GM19467 (cell line): ENCODE results near the gene MAP3K14.

Source experiments
- ATAC-seq: cut with Tn5 transposase; IDR thresholded peaks from one replicate; pipeline ENCODE4 v1.9.1; 2021; ENCODE audit warnings: mild to moderate bottlenecking, moderate library complexity; ENCODE audit not compliant: unreplicated experiment

The MAP3K14 gene

DNA sequence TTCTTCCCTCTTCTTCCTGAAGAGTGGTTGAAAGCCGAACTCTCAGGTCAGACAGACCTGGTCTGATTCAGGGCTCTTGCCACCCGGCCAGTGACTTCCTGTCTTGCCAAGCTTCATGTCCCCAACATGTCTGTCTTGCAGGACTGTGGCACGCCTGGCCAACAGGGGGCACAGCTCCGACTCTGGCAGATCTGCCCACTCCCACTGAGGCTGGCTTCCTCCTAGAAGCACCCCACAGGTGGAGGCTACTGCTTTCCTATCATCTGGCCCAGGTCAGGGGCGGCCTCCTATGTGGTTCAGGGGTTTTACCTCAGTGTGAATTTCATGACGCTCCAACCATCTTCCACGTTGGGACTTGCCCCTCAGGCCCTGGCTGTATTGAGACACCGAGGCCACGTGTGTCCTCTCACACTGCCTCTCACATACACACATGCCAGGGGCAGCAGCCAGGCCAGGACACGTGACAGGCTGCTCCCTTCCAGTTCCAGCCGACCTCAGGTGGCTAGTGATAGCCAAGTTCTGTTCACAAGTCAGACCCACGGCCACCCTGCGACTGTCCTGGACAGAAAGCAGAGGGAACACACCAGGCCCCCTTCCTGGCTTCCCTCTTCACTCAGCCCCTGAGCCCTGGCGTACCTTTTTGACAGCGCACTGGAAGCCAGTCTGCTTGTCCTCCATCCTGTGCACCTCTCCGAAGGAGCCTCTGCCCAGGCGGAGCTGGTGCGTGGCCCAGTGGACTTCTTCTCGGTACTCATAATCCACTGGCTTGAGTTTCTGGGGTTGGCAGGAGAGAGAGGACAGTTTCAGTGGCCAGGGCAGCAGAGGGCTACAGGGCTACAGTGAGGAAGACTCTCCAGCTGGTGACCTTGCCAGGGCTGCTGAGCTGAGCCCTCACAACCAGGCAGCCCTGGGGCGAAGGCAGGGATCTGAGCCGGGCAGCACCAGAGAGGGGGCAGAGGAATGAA is 32.4 kb downstream of the MAP3K14 start:
- ATAC-seq: no peak

DNA sequence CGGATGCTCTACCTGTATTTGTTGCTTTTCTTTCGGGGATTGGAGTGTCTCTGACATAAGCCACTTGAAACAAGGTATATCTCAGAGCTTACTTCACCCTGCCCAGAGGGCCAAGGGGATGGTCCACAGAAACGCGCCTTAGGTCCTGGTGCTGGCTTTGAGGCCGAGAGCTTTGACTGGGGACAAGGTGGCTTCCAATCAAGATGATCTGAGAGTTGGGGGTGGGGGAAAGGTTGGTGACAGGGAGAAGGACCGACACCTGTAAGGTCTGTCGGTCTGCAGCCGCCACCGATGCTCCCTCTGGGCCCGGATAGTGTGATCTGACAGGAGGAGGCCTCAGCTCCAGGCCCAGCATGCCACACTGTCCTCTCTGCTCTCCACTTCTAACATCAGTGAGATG is 33.1 kb downstream of the MAP3K14 start:
- ATAC-seq: no peak

DNA sequence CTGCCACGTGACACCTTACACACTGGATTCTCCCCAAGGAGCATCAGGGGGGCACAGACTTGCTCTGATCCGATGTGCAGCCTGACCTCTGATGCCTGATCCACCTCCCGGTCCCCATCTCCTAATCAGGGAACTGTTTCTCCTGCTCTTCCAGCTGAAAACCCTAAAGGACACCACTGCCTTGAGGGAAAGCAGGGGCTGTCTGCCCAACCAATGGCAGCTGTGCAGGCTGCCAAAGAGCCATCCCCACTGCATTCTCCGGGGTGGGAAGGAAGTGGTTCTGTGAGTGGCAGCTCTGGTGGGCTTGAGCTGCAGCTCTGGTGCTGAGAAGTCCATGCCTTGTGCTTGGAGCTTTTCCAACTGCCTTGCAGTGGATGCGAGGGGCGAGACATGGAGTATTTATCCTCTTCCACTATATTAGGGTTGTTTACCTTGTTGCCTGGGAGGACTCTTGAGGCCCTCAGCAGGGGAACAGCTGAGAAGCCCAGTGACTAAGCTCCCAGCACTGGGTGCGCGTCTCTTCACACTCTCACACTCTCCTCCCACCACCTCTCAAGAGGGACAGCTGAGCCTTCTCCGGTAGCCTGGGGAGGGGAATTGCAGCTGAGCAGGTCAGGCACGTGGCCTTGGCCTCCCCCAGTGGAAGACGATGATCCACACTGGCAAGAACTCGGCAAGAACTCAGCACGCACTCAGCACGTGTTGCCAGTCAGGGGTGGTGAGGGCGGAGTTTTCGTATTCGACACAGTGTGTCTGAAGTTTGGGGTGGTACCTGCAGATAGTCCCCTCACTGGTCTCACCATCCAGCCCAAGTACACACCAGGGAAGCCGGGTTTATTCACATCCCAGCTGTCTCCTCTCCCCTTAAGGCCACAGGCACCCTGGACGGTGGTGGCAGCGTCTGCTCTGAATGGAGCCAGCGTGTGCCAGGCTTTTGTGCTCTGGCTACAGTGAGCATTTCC is 33.9 kb downstream of the MAP3K14 start:
- ATAC-seq: no peak

DNA sequence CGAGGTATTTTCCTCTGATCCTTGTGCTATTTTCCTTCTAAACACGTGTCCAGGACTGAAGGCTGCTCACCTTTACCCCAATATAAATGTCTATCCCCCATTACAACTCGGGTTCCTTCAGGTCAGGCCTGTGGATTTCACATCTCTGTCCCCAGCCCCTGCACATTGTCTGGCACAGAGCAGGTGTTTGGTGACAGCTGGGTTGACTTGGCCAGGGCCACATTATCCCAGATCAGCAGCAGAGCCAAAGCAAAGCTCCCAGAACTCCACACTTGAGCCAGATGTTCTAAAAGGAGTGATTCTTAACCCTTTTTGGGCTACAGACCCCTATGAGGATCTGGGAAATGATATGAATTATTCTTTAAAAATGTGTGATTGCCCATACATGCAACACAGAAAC is 36.9 kb downstream of the MAP3K14 start:
- no peak for ATAC-seq

DNA sequence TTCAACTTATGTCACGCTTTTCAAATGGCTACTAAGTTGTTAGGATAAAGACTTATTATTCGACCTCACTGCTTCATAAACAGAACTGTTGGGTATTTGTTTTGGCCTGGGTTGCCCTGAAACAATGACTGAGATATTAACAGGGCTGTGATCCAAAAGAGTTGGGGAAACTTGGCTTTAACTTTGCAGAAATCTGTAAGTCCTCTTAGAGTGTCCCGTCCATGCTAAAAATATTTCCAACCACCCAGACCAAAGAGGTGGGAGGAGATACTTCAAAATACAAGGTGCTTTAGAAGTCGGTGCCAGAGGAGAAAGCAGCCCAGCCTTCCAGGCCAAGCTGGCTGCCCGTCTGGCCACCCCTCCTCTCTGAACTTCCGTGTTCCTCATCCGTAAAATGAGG is 38.8 kb downstream of the MAP3K14 start:
- ATAC-seq: no peak

DNA sequence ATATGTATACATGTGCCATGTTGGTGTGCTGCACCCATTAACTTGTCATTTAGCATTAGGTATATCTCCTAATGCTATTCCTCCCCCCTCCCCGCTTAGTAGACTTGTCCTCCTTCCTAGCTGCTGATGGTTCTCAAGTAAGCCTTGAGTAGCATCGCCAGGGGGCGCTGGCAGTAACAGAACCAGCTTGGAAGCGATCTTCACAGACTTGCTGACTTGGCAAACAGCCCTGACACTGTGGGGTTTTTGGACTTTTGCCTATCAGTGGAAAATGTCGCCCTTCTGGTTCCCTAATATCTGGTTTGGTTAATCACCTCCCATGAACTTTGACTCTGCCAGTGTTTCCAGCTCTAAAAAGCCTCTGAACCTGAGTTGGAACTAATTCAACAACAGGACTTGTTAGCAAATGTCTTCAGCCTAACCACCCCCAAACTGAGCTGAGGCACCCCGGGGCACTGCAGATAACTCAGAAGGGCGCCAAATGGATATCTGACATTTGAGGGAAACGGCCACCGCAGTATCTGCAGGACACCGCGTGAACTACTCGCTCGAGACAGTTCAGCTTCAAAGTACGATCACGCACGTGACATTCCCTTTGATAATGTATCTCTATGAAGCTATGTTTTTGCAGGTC is 39.5 kb downstream of the MAP3K14 start:
- ATAC-seq: no peak

DNA sequence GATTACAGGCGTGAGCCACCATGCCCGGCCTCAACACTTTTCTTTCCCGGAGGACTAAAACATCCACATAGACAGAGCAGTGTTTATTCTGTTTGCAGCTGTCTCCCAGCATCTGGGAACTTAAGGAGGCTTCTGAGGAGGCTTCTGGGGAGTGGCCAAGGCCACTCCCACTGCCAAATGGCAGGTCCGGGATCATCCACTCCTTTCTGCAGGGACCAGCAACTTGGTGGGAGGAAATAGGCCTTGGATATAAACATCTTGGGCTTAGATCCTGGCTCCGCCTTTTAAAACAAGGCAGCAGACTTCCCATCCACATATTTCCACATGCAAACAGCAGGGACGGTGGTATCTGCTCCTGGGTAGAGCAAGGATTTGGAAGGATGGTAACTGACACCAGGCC is 40.8 kb downstream of the MAP3K14 start:
- ATAC-seq: no peak

DNA sequence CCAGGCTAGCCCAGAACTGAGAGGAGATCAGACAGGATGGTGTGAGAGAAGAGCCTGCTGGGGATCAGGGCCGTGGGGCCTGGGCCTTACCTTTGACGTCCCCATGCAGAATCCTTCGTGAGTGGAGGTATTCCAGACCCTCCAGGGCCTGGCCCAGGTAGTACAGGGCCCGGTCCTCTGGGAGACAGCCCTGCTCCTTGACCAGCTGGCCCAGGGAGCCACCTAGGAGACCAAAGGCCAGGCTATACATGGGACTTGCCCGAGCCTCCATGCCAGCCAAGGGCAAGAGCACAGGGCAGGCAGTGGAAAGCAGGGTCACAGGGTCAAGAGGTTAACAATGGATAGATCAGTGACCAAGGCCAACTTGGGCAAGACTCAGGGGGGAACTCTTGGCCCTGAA is 42.8 kb downstream of the MAP3K14 start:
- ATAC-seq: no peak

DNA sequence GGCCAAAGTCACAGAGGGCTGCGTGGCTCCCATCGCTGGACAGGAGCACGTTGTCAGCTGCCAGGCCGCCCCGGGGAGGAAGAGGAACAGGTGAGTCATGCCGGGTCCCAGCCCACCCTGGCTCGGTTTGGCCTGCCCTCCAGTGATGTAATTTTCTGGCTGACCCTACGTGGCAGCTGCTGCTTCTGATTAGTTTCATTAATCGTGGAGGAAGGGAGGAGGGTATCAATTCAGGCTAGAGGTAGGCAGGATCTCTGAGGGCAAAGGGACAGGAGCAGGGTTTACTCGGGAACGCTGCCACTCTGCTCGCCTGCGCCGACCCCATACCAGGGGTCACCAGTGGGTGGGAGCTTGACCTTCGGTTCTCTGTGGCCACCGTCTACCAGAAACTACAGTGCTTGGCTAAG is 43.3 kb downstream of the MAP3K14 start:
- ATAC-seq: no peak

DNA sequence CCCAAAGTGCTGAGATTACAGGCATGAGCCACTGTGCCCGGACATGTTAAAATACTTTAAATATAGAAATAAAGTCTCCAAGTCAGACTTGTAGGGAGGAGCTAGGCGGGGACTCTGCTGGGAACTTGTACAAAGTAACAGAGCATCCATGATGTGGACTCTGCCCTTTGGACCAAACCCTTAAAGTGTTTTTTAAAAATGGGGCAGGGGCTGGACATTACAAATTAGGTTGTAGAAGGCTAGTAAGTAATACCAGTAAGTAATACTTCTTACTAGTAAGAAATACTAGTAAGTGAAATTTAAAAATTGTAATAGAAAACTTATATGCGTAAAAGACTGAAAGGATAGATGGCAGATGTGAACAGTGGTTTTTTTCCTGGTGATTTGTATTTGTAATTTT is 45.2 kb downstream of the MAP3K14 start:
- no peak for ATAC-seq

DNA sequence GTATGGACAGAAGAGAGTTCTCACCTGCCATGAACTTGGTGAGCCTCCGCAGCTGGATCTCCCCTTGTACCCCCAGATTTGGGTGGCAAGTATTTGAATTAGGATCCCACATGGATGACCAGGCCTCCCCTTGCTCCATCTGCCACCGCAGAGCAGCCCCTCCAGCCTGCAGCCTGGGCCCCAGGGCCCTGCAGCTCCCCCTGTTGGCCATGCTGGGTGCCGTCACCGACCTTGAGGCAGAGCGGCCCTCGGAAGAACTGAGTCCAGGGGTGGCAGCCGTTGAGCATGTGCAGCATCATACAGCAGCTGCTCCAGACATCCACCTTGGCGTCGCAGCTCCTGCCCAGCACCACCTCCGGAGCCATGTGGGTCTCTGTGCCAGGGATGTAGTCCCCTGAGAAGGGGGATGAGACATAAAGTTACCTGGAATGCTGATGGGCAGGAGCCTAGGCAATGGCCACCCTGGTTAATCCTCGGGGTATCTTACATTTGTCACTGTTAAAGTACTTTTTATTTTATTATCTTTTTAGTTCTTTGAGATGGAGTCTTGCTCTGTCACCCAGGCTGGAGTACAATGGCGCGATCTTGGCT is 45.9 kb downstream of the MAP3K14 start:
- no peak for ATAC-seq

DNA sequence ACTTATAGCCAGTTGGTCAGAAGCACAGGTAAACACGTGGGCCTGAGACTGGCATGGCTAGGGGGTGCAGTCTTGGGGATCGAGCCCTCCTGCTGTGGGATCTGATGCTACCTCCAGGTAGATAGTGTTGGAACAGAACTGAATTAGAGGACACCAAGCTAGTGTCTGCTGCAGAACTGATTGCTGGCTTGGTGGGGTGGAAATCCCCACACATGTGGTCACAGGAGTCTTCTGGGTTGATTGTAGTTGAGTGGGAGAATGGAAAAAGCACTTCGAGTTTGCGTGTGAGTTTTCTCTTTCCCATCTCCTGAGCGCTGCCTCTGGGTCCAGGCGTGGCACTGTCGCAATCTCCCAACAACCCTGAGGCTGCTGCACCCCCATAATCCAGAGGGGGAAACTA is 46.9 kb downstream of the MAP3K14 start:
- ATAC-seq: no peak

DNA sequence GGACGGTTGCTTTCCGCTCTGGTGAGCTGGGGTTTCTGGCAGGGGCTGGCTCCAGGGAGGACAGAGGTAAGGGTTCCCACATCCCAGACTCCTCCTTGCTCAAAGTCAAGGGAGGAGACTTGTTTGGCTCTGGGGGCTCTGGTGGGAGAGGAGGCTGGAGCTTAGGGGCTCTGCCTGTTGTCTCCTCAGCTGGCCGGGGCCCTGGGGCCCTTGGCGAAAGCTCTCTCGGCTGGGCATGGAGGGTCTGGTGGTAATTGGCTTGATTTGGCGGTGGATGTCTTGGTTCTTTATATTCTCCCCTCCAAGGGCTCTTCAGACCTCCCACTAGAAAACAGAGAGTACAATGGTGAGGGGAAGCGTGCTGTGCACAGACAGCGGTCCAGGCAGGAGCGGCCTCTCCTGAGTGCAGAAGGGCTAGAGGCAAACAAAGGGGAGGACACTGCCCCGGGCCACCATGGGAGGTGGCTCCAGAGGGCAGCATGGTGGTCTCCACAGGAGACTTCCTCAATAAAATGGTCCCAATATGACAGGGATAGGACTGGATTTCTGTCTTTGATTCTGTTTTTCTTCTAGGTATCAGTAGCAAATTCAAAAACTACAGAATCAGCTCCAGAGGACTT is 49.3 kb downstream of the MAP3K14 start:
- ATAC-seq: no peak

DNA sequence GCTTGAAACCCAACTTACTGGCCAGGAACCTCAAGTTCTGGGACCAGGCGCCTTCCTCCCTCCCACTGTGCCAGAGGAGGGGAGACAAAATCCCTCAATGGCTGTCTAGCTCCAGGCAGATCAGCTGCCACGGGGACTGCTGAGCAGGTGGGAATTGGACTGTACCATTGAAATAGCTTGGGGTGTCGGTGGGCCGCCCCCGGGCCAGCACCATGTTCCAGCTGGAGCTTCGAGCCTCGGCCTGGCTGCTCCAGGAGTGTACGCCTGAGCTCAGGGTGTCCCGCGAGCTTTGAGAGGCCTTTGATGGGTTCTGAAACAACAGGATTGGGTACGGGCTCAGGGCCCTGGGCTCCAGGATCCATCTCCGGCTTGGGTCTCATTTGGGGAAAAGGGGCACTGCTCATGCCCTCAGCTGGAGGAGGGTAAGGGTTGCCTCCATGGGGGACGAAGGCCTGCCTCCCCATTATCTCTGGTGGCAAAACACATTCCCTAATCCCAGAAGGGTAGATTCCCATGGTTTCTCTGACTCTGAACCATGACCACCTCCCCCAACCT is 50.4 kb downstream of the MAP3K14 start:
- no peak for ATAC-seq

DNA sequence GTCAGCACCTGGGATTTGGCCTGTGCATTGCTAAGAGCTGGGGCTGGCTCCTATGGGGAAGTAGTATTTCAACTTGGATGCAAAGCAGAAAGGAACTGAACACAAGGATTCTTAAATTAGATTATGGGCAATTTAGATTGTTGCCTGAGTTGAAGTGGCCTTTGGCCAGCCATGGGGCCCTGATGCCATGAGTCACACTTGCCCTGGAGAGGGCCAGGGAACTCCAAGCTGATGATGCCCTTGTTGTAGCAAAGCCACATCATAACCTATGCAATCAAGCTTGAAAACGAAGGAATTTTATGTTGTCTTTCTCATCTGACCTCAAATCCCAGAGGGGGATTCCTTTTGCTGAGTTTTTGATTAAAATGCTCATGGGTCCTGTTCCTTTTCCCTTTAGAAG is 51.0 kb downstream of the MAP3K14 start:
- no peak for ATAC-seq

DNA sequence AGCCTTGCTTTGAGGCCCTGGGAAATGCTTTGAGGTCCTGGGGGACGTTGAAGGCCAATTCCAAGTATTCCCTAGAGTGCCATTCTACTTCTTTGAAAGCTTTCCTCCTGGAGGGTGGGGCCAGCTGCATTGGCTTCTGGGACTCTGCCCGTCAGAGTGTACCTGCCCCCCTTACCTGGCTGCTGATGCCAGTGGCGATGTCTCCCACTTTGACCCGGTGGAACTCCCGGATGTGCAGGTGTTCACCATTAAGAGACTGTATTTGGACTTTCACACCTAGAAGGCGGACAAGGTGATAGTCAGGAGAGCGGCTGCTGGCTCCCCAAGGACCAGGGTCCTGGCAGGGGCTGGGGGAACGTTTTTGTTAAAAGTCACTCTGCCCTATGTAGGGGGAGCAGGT is 51.8 kb downstream of the MAP3K14 start:
- no peak for ATAC-seq

DNA sequence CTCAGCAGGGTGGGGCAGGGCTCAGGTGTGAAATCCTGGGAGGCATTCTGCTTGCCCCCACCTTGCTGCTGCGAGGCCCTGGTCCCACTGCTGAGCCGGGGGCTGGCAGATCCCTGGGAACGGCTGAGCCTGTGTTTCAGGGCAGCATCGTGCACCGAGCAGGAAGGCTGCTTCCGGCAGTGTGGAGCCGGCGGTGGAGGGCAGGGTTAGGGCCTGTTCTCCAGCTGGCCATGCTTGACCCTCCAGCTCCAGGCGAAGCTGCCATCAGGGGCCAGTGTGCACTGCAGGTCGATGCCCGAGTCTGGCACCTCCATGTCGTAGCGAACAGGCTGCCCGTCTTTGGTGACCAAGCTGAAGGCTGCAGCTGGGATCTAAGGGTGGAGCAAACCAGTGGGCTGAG is 52.4 kb downstream of the MAP3K14 start:
- no peak for ATAC-seq

DNA sequence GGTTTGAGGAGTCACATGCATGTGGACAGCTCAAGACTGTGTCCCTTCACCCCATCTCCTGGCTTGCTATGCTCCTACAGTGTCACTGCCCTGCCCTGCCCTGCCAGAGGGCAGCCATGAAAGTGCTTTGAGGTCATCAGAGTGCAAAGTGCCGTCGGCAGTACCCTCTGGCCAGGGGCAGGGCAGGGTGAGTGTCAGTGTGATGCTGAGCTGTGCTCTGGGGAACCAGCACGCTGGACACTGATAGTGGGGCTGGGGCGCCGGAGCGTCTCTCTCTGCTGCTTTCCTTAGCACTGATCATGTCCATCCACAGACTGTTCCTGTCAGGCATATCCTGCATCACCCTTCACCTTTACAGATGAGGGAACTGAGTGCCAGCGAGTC is 53.4 kb downstream of the MAP3K14 start:
- ATAC-seq: no peak

DNA sequence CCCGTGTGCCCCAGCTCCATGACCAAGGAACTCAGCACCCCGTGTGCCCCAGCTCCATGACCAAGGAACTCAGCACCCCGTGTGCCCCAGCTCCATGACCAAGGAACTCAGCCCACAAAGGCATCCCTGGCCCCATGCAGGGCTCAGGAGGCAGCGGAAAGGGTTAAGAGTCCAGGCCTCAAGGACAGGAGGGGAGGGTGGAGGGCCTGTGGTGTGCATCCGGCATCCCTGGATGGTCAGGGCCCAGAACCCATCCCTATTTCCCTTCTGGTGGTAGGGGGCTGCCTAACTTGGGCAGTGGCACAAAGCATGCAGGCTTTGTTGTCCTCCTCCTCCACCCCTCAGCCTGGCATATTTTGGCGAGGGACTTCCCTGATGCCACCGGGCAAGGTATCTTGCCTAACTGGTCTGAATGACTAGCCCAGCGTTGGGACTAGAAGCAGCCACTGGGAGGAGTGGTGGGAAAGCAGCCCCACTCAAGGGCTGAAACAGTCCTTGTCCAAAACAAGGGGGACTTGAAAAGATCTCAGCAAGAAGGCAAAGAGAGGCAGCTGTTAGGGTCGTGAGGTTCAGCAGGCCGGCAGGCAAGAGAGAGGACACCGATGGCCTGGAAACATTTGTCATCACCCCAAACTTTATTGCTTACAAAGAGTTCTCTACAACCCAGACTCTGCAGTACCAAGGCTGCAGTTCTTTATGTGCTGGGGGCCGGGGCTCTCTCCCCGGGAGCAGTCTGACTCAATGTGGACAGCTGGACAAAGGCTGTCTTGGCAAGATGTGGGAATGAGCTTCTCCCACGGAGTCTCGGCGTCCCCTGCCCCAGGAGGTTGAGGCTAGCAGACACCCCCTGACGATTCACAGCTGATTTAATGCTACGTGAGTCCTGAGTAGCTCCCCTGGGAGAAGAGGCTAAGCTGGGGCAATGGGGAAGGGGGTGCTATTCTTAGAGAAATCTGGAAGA is 54.0 kb downstream of the MAP3K14 start:
- ATAC-seq: no peak
